Stimulated activated CD4-positive, alpha-beta T cell treated with anti-CD3 and anti-CD28 coated beads, TNF-alpha, amount 100 ng/mL, for 48 hours (primary cell): ENCODE results near the gene AASDH.

ENCODE experiments used
- DNase-seq, 3 donors: peaks; one replicate each; pipeline ENCODE4 v3.0.0-alpha.2; 2020; ENCODE audit warnings: low read depth in 3 of 3

AASDH gene

GRCh38 chr4:56387023-56388001, at the start of gene AASDH:
Gene AASDH (minus strand): TSS chr4:56387491. CDS start chr4:56384299, 3,192 bp downstream.
- peak; percentile 88 to 94 (median 93) for DNase-seq

GRCh38 chr4:56435140-56435926, 48.0 kb upstream of the AASDH start, which contains the start of gene PPAT:
Gene PPAT (minus strand): TSS chr4:56435615. CDS start chr4:56435477, 138 bp downstream.
- peak; percentile 97 to 98 (median 97) for DNase-seq

- DNase-seq, result peak in 1 of 3 donors; percentile 3
These were observed 47.4 kb upstream of the AASDH start for GRCh38 chr4:56434599-56435139.

GRCh38 chr4:56433280-56433679, 46.0 kb upstream of the AASDH start:
- no peak for DNase-seq

GRCh38 chr4:56430203-56430602, 42.9 kb upstream of the AASDH start:
- no peak for DNase-seq

- no peak for DNase-seq
These were observed 39.9 kb upstream of the AASDH start for GRCh38 chr4:56427179-56427578.

- no peak for DNase-seq
These were observed 39.0 kb upstream of the AASDH start for GRCh38 chr4:56426273-56426672.

- no peak for DNase-seq
These were observed 38.2 kb upstream of the AASDH start for GRCh38 chr4:56425518-56425917.

- DNase-seq, result no peak
These were observed 37.6 kb upstream of the AASDH start for GRCh38 chr4:56424697-56425514.

- DNase-seq, result no peak
These were observed 36.9 kb upstream of the AASDH start for GRCh38 chr4:56424176-56424575.

GRCh38 chr4:56417396-56417795, 30.1 kb upstream of the AASDH start:
- no peak for DNase-seq

- no peak for DNase-seq
These were observed 29.1 kb upstream of the AASDH start for GRCh38 chr4:56416349-56416748.

GRCh38 chr4:56414135-56414670, 26.9 kb upstream of the AASDH start:
- DNase-seq, result no peak

- DNase-seq, result no peak
These were observed 23.2 kb upstream of the AASDH start for GRCh38 chr4:56410247-56411062.

GRCh38 chr4:56409511-56410090, 22.3 kb upstream of the AASDH start:
- DNase-seq, result no peak

GRCh38 chr4:56408978-56409377, 21.7 kb upstream of the AASDH start:
- no peak for DNase-seq

- DNase-seq, result no peak
These were observed 18.9 kb upstream of the AASDH start for GRCh38 chr4:56406151-56406550.

GRCh38 chr4:56405016-56405415, 17.7 kb upstream of the AASDH start:
- DNase-seq, result no peak

- no peak for DNase-seq
These were observed 13.3 kb upstream of the AASDH start for GRCh38 chr4:56400560-56400959.

GRCh38 chr4:56391270-56391669, 4.0 kb upstream of the AASDH start:
- no peak for DNase-seq
